Breast epithelium (tissue), 4 donors: Measurements from ENCODE around the gene C4orf51. TPM values are rescaled to one million over a fixed set of nuclear protein-coding genes. Genes with fewer than 3 reads are reported as not detected.

ENCODE experiments used
- DNase-seq, 2 donors: peaks; one replicate each; pipeline ENCODE4 v3.0.0-alpha.2; 2019; ENCODE audit warnings: low spot score in 2 of 2
- H3K27ac ChIP-seq, 2 donors: fragments of 200-600 bp; sonication (generic) in 1 of 2; one replicate each; pipeline ENCODE4 v1.5.1; 2016 to 2019; ENCODE audit warnings: mild to moderate bottlenecking in 1 of 2
- H3K27me3 ChIP-seq, 2 donors: fragments of 200-600 bp; sonication (generic) in 1 of 2; one replicate each; pipeline versions ENCODE4 v1.5.1 to v1.6.0; 2017 to 2019; ENCODE audit warnings: control low read depth in 1 of 2, mild to moderate bottlenecking in 1 of 2
- H3K36me3 ChIP-seq: fragments of 200-600 bp; one replicate; pipeline ENCODE4 v1.5.1; 2019
- H3K4me1 ChIP-seq, 2 donors: fragments of 200-600 bp; sonication (generic); one replicate each; pipeline ENCODE4 v1.5.1; 2016 to 2019; ENCODE audit warnings: control low read depth in 1 of 2
- H3K4me3 ChIP-seq, 3 donors: fragments of 200-600 bp; sonication (generic); 1 replicate in 2 of 3; 2 replicates in 1 of 3; pipeline ENCODE4 v1.5.1; 2016 to 2019; ENCODE audit warnings: mild to moderate bottlenecking in 3 of 3, moderate library complexity in 2 of 3
- H3K9me3 ChIP-seq, 2 donors: fragments of 200-600 bp; sonication (generic) in 1 of 2; one replicate each; pipeline ENCODE4 v1.5.1; 2016 to 2019; ENCODE audit warnings: control low read depth in 1 of 2
- POLR2A ChIP-seq: fragments of 450-650 bp; IDR thresholded peaks from one replicate; pipeline ENCODE4 v1.6.1; 2016; ENCODE audit warnings: antibody characterized with exemption, mild to moderate bottlenecking, moderate library complexity
- POLR2AphosphoS5 ChIP-seq, 3 donors: sonication (generic); formaldehyde crosslinking; IDR thresholded peaks; one replicate each; pipeline ENCODE4 v1.6.1; 2017; ENCODE audit warnings: antibody characterized with exemption in 3 of 3
- intact Hi-C: fragments of 100-400 bp; cut with DNase I; formaldehyde crosslinking; loops from one replicate; pipeline ENCODE4 v1.15.1; 2023; ENCODE audit warnings: low total_unique reads
- total RNA-seq, 3 donors: library from RNA; depleted of rRNA; stranded (reverse); fragments of >200 nt; gene quantifications; one replicate each; pipeline ENCODE4 v1.1.0, GENCODE V29; 2016
- TF ChIP-seq, protein P1 (sequence below), 3 donors: fragments of 450-650 bp; IDR thresholded peaks; one replicate each; pipeline ENCODE4 v1.5.1; 2016 to 2017; ENCODE audit warnings: antibody characterized with exemption in 3 of 3, mild to moderate bottlenecking in 3 of 3, moderate library complexity in 3 of 3

Gene C4orf51
- total RNA-seq, 3 donors from 2014 or later, result not detected

- TF ChIP-seq POLR2AphosphoS5 (IDR thresholded peaks at IDR 0.05) (no peak), POLR2A (no peak)
- TF ChIP-seq, protein P1, sequence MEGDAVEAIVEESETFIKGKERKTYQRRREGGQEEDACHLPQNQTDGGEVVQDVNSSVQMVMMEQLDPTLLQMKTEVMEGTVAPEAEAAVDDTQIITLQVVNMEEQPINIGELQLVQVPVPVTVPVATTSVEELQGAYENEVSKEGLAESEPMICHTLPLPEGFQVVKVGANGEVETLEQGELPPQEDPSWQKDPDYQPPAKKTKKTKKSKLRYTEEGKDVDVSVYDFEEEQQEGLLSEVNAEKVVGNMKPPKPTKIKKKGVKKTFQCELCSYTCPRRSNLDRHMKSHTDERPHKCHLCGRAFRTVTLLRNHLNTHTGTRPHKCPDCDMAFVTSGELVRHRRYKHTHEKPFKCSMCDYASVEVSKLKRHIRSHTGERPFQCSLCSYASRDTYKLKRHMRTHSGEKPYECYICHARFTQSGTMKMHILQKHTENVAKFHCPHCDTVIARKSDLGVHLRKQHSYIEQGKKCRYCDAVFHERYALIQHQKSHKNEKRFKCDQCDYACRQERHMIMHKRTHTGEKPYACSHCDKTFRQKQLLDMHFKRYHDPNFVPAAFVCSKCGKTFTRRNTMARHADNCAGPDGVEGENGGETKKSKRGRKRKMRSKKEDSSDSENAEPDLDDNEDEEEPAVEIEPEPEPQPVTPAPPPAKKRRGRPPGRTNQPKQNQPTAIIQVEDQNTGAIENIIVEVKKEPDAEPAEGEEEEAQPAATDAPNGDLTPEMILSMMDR (IDR thresholded peaks at IDR 0.05), result no peak
Measured at GRCh38 chr4:145770124-145770523, 90.2 kb downstream of the C4orf51 start.

DNA sequence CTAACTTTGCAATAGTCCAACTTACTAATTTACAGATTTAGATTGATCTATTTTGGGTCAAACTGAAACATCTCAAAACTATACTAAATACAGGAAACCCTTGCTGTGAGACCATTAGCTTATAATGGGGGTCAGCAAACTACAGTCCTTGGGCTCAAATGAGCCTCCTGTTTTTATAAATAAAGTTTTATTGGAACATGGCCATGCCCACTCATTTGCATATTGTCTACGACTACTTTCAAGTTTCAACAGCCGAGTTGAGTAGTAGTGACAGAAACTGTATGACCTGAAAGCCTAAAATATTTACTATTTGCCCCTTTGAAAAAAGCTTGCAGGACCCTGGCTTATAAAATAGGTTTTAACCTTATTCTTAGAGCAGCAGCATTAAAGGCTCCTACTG is 92.4 kb downstream of the C4orf51 start:
- H3K4me3 ChIP-seq, result no peak overlapping the region
- H3K27ac ChIP-seq, result no peak overlapping the region
- DNase-seq, result no peak
- no peaks in the 10 kb centered on the region for H3K4me1 ChIP-seq
- no peak for TF ChIP-seq POLR2AphosphoS5 (IDR thresholded peaks at IDR 0.05)
- TF ChIP-seq, protein P1 (IDR thresholded peaks at IDR 0.05), result no peak
- no peak for TF ChIP-seq POLR2A
- intact Hi-C loops, result no loop called here
- no peaks in the 10 kb centered on the region for H3K27me3 ChIP-seq
- H3K9me3 ChIP-seq, result no peaks in the 10 kb centered on the region
- no peaks in the 10 kb centered on the region for H3K36me3 ChIP-seq

More at GRCh38 chr4:145770124-145770523, 90.2 kb downstream of the C4orf51 start:
- Histone ChIP-seq H3K27ac (no peak overlapping the region), H3K4me3 (no peak overlapping the region), H3K4me1 (no peaks in the 10 kb centered on the region), H3K9me3 (no peaks in the 10 kb centered on the region), H3K36me3 (no peaks in the 10 kb centered on the region), H3K27me3 (no peaks in the 10 kb centered on the region)
- no peak for DNase-seq
- intact Hi-C loops, result no loop called here

DNA sequence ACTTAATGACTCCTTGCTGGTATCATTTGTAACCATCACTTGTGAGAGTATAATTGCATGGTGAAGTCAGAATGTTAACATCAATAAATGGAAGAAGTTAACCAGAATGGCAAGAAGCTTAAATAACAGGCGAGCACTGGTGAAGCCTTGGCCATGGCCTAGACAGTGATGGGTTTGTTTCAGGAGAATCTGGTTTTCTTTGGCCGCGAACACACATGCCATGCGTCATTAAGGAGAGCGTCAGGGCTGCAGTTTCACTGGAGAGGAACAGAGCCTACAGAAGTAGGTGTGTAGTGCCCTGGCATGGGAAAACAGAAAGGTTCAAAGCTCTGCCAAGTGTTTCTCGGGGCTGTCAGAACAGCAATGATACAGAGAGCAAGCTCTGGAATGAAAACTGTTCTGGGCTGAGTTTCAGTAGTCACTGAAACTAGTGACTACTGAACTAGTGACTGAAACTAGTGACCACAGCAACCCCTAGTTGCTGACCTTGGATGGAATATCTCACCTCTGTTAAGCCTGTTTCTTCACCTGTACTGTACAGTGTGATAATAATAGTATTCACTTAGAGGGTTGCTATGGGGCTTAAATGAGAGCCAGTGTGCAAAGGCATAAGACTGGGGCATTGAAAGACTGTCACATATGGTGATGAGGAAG is 93.8 kb downstream of the C4orf51 start:
- no peak overlapping the region for H3K4me3 ChIP-seq
- H3K9me3 ChIP-seq, result no peaks in the 10 kb centered on the region
- H3K27me3 ChIP-seq, result no peaks in the 10 kb centered on the region
- H3K36me3 ChIP-seq, result no peaks in the 10 kb centered on the region
- DNase-seq, result peak in 1 of 2 donors; percentile 74
- H3K27ac ChIP-seq, result peak overlapping the region; percentile 78 to 83
- intact Hi-C loops, result no loop called here
- H3K4me1 ChIP-seq, result no peaks in the 10 kb centered on the region
- TF ChIP-seq, protein P1 (IDR thresholded peaks at IDR 0.05), result no peak
- no peak for TF ChIP-seq POLR2A
- no peak for TF ChIP-seq POLR2AphosphoS5 (IDR thresholded peaks at IDR 0.05)

GRCh38 chr4:145774473-145774872 is 94.5 kb downstream of the C4orf51 start:
- peak overlapping the region; percentile 78 to 83 for H3K27ac ChIP-seq
- no peak overlapping the region for H3K4me3 ChIP-seq
- no peaks in the 10 kb centered on the region for H3K9me3 ChIP-seq
- no peaks in the 10 kb centered on the region for H3K4me1 ChIP-seq
- TF ChIP-seq, protein P1 (IDR thresholded peaks at IDR 0.05), result no peak
- TF ChIP-seq POLR2AphosphoS5 (IDR thresholded peaks at IDR 0.05) (no peak), POLR2A (no peak)
- no peaks in the 10 kb centered on the region for H3K27me3 ChIP-seq
- intact Hi-C loops, result no loop called here
- no peak for DNase-seq
- no peaks in the 10 kb centered on the region for H3K36me3 ChIP-seq

- intact Hi-C loops, result no loop called here
- no peaks in the 10 kb centered on the region for H3K9me3 ChIP-seq
- no peak for TF ChIP-seq POLR2AphosphoS5 (IDR thresholded peaks at IDR 0.05)
- TF ChIP-seq, protein P1 (IDR thresholded peaks at IDR 0.05), result no peak
- no peak for TF ChIP-seq POLR2A
- H3K4me3 ChIP-seq, result no peak overlapping the region
- no peaks in the 10 kb centered on the region for H3K4me1 ChIP-seq
- no peaks in the 10 kb centered on the region for H3K36me3 ChIP-seq
- no peak for DNase-seq
- no peaks in the 10 kb centered on the region for H3K27me3 ChIP-seq
- H3K27ac ChIP-seq, result no peak overlapping the region
Measured at GRCh38 chr4:145775406-145775805, 95.5 kb downstream of the C4orf51 start.
